K562 (cell line): ENCODE results near the gene MRPL22. TPM values are rescaled to one million over a fixed set of nuclear protein-coding genes. Genes with fewer than 3 reads are reported as not detected.
A peak's percentile ranks its signal among the peaks of the same experiment; 100 is the strongest.

Experiments used
- CCNT2 ChIP-seq: IDR thresholded peaks from 2 replicates; pipeline ENCODE4 v1.6.1; 2011; ENCODE audit warnings: borderline replicate concordance, low read depth, mild to moderate bottlenecking, moderate library complexity, mixed read lengths, low read length; ENCODE audit not compliant: insufficient read length; ENCODE audit errors: extremely low read depth
- CHD4 ChIP-seq: fragments of 200-600 bp; sonication (generic); IDR thresholded peaks from 3 replicates; pipeline ENCODE4 v1.6.1; 2012; ENCODE audit warnings: low read depth, mild to moderate bottlenecking, mixed read lengths, low read length, inconsistent platforms; ENCODE audit not compliant: insufficient read depth, insufficient replicate concordance, poor library complexity, severe bottlenecking
- FOXK1 ChIP-seq: sonication (generic); formaldehyde crosslinking; IDR thresholded peaks from 2 replicates; pipeline ENCODE4 v1.8.0; 2022; ENCODE audit warnings: missing genetic modification reagents, mild to moderate bottlenecking, borderline replicate concordance
- HMBOX1 ChIP-seq: sonication (generic); IDR thresholded peaks from 2 replicates; pipeline ENCODE4 v1.6.1; 2016
- MXI1 ChIP-seq: IDR thresholded peaks from 2 replicates; pipeline ENCODE4 v1.6.1; 2011; ENCODE audit warnings: low read depth, mild to moderate bottlenecking, improper control_type of control experiment, low read length
- RBM15 ChIP-seq: fragments of 200-400 bp; formaldehyde crosslinking; IDR thresholded peaks from 2 replicates; pipeline ENCODE4 v1.6.1; 2018; ENCODE audit warnings: mild to moderate bottlenecking, low read length, moderate library complexity; ENCODE audit not compliant: insufficient read depth
- SRSF1 ChIP-seq: fragments of 200-400 bp; formaldehyde crosslinking; IDR thresholded peaks from 2 replicates; pipeline ENCODE4 v1.6.1; 2017; ENCODE audit warnings: mild to moderate bottlenecking, low read depth, low read length, moderate library complexity
- ZBTB40 ChIP-seq, 2 experiments: fragments of 450-650 bp in 1 of 2; sonication (generic) in 1 of 2; formaldehyde crosslinking in 1 of 2; IDR thresholded peaks; 2 replicates each; pipeline versions ENCODE4 v1.7.1 to v1.9.0; 2016 to 2022; ENCODE audit warnings: inconsistent platforms in 1 of 2, mild to moderate bottlenecking in 1 of 2, missing genetic modification reagents in 1 of 2
- ZNF507 ChIP-seq: conservative IDR thresholded peaks from 2 replicates; pipeline ENCODE4 v1.6.1; 2017; ENCODE audit warnings: missing genetic modification characterization, missing compliant biosample characterization
- polyA plus RNA-seq, 8 experiments: library from polyadenylated mRNA; depleted of rRNA in 4 of 8; stranded (reverse) in 5 of 8; unstranded in 3 of 8; fragments of >200 nt; fragmentation: Nextera tagmentation in 2 of 8; fragmentation: Illumina TruSeq in 1 of 8; extraction: Ambion mirVana in 2 of 8; extraction: Trizol in 1 of 8; gene quantifications; 2 replicates each; pipeline versions ENCODE4 v1.2.1 to v1.2.3, GENCODE V29; 2011 to 2014; ENCODE audit warnings: inconsistent platforms in 1 of 8, missing spikeins in 1 of 8
- total RNA-seq, 7 experiments: library from RNA; depleted of rRNA in 6 of 7; stranded (reverse); fragments of >200 nt in 6 of 7; fragmentation: Illumina TruSeq in 2 of 7; extraction: Trizol in 2 of 7; gene quantifications; 2 replicates each; pipeline versions ENCODE4 v1.2.1 to v1.2.3, GENCODE V29; 2011 to 2021; ENCODE audit warnings: low replicate concordance in 1 of 7

MRPL22 gene
- total and polyA plus RNA-seq, 9 of the 15 experiments (the other 6 are each of a cell fraction or from before 2014, with no cell fraction given): 41.1 to 424 (median 102) TPM

GRCh38 chr5:154940772-154941620 is at the start of gene MRPL22 (continued):
- TF ChIP-seq CCNT2 (no peak), MXI1 (no peak), FOXK1 (no peak), ZNF507 (tag) (no peak), HMBOX1 (peak; percentile 27; the same call in 1 of the 2 replicates), RBM15 (no peak), CHD4 (no peak), SRSF1 (no peak), ZBTB40 (IDR thresholded peaks at IDR 0.05) (no peak), ZBTB40 (CRISPR knock-in tag; IDR thresholded peaks at IDR 0.05) (no peak)
